Measurements from ENCODE around the gene SYT14.
"Not testable (repeated sequence)": the region's sequence is repeated elsewhere in the genome, so short reads cannot be mapped to it uniquely, and the experiment has no call there.

Gene SYT14

DNA sequence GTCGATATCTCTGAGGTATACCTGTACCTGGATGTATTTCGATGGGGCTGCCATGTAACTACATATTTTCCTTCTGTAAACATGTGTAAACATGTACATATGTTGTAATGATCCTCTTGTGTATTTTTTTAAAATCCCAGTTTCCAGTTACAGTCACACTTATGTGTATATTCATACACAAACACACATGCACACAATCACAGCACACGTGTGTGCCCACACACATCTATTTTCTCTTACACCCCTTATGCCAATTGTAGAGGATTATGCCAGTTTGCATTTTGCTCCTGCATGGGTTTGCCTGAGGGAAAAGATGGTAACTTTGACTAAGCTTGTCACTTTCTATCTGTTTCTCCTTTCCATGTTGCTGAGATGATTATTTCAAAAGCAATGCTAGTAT lies 10.1 kb downstream of the SYT14 start:
- no peak for DNase-seq

DNA sequence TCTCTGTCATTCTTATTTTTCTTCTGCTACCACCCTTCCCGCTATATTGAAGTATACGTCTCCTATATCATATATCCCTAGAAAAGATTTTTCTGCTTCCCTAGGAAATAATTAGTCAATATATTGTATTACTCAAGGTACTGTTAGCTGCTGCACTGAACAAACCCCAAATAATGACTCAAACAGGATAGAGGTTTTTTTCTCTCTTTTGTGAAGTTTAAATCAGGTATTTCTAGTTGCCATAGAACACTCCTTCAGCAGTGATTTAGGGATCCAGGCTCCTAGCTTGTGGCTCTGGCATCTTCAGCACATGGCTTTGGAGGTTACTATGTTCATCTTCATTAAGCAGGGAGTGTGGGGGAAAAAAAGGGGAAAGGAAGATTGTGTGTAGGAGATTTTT lies 18.1 kb downstream of the SYT14 start:
- no peak for DNase-seq

GRCh38 chr1:209959623-209960022 lies 21.6 kb downstream of the SYT14 start:
- no peak for DNase-seq

DNA sequence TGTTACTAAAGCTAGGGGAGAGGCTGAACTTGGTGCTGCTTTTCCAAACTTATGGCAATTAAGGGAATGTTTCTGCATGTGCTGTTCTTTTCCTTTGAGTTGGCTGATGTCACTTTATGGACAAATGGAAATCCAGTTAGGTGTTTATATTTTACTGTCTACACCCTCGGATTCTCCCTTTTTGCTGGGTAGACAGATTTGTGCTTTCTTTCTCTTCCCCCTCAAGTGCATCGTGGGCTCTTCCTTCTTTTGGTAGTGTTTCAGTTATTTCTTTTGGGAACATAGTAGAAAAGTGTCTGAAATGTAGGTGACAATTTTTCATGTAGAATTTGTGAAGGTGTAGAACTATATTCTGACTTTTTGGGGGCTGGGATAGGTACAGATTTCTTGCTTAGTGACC lies 22.9 kb downstream of the SYT14 start:
- DNase-seq, result no peak

- no peak for DNase-seq
Measured at GRCh38 chr1:209962388-209962787, 24.4 kb downstream of the SYT14 start.

DNA sequence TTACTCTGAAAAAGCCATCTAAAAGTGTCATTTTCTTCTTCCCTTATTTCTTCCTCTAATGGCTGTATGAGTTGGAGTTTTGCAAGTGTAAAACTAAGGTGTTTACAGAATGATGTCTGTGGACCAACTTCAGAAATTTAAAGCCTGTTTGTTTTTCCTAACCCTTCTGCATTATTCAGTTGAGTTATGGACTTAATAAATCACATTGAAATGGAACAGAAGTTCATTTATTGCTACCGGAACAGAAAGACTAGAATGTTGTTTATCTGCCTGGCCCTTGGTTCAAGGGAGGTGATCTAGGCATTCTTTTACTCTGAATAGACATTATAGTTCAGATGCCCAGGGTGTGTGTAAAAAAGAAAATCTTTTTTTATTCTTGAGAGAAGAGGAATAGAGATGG lies 24.8 kb downstream of the SYT14 start:
- no peak for DNase-seq

- DNase-seq, result no peak
Measured at GRCh38 chr1:209965996-209966395, 28.0 kb downstream of the SYT14 start.

- not testable (repeated sequence) for DNase-seq
Measured at GRCh38 chr1:209978721-209979120, 40.7 kb downstream of the SYT14 start.

DNA sequence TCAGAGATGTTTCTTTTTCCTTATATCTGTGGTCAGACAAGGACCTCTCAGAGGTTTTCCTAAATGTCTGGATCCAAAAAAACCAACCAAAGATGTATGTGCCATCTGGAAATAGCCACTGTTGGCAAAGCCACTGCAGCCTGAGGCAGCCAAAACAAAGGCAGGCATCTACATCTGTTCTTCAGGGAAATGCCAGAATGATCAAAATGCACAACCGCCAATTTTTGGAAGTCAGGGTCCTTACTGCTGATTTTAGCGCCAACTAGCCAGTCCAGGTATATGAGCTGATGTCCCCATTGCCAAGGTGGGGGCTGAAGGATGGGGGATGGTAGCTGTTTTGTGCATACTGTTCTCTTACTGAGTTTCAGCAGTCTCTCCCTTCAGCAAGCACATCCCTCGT lies 45.9 kb downstream of the SYT14 start:
- DNase-seq, result no peak

- DNase-seq, result no peak
Measured at GRCh38 chr1:209985002-209985401, 47.0 kb downstream of the SYT14 start.

DNA sequence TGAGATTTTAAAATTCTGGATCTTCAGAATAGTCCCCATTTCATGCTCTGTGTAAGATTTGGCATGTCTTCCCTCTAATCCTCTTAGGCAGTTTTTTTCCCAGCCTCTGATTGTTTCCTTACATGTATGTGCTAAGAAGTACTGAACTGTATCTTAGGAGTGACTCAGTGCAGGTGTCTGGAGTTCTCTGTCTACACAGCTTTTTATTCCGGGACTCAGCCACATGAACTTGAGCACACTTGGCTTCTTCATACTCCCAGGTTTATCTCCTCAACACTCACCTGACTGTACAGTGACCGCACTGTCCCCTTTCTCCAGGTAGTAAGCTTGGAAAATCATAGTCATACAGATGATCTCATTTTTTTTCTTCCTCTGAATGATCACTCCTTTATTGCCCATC lies 50.7 kb downstream of the SYT14 start:
- DNase-seq, result no peak

- DNase-seq, result no peak
Measured at GRCh38 chr1:209989525-209989924, 51.5 kb downstream of the SYT14 start.

DNA sequence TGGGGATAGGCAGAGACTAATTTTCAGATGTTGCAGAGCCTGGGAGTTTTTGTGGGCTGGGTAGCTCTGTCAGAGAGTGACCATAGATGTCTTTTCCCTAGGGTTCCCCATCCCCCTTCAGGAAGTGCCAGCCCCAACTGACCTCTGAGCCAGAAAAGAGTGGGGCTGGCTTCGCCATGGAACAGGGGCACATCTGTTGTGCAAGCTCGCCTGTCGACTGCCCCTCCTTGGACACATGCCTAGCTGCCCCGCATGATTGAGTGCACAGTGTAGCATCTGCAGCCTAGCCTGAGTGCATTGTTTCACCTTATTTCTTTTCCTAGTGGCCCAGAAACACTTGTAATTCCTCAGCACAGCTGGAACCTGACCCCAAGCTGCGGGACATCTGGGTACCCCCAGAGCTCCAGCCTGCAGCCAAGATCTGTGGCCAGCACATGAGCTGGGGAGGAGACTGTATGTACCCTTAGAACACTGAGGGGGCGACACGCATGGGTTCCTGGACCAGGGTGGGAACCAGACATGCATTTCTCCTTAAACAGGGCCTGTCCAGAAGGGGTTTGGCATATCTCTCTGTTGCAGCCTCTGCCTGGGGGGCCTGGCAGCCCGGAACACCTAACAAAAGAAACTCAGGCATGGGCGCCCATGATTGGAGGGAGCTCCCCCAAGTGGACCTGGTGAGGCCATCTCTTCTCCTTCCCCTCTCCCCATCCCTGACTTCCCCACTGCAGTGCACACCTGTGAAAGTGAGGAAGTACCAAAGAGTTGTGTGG lies 55.2 kb downstream of the SYT14 start:
- DNase-seq, result no peak

- DNase-seq, result no peak
Measured at GRCh38 chr1:209996348-209996747, 58.3 kb downstream of the SYT14 start.

DNA sequence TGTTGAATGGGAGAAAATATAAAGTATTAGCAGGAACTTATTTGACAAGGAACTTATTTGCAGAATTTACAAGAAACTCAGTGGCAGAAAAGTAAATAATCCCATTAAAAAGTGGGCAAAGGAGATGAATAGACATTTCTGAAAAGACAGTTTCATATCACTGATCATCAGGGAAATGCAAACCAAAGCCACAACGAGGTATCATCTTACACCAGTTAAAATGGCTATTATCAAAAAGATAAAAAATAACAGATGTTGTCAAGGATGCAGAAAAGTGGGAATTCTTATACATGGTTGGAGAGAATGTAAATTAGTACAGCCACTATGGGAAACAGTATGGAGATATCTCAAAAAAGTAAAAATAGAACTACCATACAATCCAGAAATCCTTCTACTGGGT lies 61.0 kb downstream of the SYT14 start:
- no peak for DNase-seq

- no peak for DNase-seq
Measured at GRCh38 chr1:210001751-210002150, 63.7 kb downstream of the SYT14 start.

DNA sequence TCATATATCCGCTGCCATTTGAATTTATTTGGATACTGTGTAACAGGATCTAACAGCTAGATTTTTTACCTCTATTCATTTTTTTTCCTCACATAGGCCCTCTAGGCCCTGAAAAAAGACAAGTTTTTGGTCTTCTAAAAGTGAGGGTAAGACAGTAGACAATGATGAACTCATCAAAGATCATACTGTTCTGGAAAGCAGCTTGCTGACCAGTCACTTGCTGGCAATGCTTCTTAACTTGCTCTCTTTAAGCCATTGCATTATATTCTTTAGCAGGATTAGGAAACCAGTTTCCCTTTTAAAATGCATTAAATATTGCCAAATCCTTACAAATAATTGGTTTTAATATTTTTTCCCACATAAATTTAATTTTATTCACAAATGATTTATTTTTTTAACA lies 65.5 kb downstream of the SYT14 start:
- no peak for DNase-seq

GRCh38 chr1:210010161-210010560 lies 72.1 kb downstream of the SYT14 start:
- no peak for DNase-seq

DNA sequence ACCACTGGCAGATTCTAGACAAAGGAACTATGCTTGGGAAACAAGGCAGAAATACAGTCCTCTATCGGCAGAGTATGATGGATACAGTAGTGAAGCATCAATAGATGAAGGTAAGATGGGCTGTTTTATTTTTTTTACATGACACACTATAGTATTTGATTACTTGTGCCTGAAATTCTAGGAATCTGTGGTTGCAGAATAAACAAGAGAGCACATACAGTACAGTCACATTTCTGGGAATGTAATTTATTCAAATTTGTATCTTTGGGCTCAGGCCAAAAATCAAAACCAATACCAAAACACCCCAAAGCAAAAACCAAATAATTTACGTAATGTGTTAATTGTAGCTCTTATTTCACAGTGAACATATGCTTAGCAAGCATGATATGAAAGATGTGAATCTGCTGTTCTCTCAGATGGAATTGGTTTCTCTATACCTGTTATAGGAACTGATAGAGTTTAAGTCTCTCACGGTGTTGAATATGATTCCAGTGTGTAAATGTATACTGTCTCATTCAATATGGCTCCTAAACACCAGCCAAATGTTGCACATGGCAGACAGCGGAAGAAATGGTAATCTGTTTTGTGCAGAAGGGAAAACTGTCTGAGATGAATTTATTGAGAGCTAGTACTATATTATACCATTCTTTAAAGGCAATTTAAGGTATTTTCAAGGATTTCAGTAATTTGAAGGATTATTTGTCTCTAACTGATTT lies 83.3 kb downstream of the SYT14 start:
- no peak for DNase-seq

DNA sequence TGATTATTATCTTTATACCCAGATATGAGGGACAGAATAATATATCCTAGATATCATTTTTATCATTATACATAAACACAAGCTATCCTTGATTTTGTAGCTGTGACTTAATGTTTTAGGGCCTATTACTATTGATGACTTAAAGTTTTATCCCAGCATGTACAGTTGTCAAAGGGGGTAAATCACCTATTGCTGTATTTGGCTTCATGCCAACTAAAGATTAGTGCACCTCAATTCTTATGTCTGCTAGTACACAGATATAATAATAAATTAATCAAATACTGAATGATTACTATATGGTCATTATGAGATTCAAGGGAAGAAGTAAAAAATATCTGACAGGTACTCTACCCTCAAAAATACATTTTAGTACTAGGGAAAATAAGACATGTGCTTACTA lies 84.0 kb downstream of the SYT14 start:
- DNase-seq, result no peak

GRCh38 chr1:210024282-210024681 lies 86.3 kb downstream of the SYT14 start:
- DNase-seq, result no peak

GRCh38 chr1:210024996-210025395 lies 87.0 kb downstream of the SYT14 start:
- DNase-seq, result no peak

GRCh38 chr1:210025870-210026269 lies 87.9 kb downstream of the SYT14 start:
- no peak for DNase-seq

- DNase-seq, result no peak
Measured at GRCh38 chr1:210027994-210028393, 90.0 kb downstream of the SYT14 start.

- DNase-seq, result no peak
Measured at GRCh38 chr1:210031473-210031872, 93.5 kb downstream of the SYT14 start.

All from cortex of kidney (tissue), 1 donor.